Uterine smooth muscle cell (primary cell): ENCODE results near the gene KDM4E. TPM values are rescaled to one million over a fixed set of nuclear protein-coding genes. Genes with fewer than 3 reads are reported as not detected.

Experiments
- total RNA-seq: library from RNA; depleted of rRNA; stranded (reverse); fragments of >200 nt; gene quantifications from 2 replicates; pipeline ENCODE4 v1.2.3, GENCODE V29; 2014

KDM4E gene
- total RNA-seq, result under 0.01 TPM in 1 of 2 replicates, not detected in the other

DNA sequence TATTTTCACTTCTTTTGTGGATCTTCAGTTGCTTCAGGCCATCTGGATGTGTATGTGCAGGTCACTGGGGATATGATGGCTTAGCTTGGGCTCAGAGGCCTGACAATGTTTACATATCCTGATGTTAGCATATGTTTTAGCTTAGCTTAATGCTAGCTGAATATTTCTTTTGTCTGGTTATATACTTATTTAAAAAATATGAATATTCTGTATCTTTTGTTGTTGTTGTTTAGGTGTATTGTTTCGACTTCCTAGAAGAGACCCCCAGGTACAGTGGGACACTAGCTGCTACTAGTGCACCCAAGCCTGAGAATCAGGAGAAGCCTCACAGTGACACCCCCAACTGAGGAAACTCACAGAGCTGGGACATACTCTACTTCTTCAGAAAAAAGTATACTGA lies at the start of gene KDM4E:
TSS of gene KDM4E (plus strand) at position 301 of the 400 bp plus-strand sequence. CDS start 300 bp downstream, outside the sequence.

DNA sequence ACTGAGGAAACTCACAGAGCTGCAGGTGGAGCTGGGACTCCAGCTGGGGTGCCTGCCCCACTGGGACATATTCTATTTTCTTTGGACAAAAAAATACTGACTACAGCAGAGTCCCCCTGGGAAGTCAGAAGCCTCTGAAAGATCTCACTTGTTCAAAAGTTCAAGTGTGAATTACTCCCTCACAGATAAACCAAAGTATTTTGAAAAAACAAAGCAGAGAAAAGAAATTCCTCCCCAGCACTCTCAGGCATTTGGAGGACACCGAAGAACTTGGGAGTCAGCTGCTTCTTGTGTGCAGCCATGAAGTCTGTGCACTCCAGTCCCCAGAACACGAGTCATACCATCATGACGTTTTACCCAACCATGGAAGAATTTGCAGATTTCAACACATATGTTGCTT lies 24.1 kb downstream of the KDM4E start, which contains the start of gene KDM4F:
TSS of gene KDM4F (plus strand) at position 301 of the 400 bp plus-strand sequence.

DNA sequence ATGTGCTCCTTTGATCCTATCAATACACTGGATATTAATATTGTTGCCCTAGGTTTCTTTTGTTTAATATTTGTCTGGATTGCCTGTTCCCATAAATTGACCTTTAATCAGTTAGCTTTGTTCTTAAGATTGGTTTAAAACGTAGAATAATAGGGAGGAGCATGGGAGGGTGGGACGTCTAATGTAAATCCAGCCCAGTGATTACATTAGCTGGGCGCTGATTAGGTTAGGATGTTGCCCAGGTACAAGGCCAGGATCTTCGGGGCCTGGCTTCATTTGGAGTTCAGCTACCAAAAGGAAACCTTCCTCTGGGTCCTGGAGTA lies 41.6 kb downstream of the KDM4E start, which contains the start of gene SRSF8:
TSS of gene SRSF8 (plus strand) at position 204 of the 323 bp plus-strand sequence. CDS start 308 bp downstream, outside the sequence.

Other genes with a start within 250 kb of the KDM4E start
- 51.0 and 53.5 TPM in 2 replicates for gene CWC15, start 51.7 kb upstream of the KDM4E start, total RNA-seq
- 1.00 and 1.4 TPM in 2 replicates for gene KDM4D, start 51.5 kb upstream of the KDM4E start, total RNA-seq
- gene KDM4F, start 24.2 kb downstream of the KDM4E start, total RNA-seq, result not detected in 2 replicates
- gene SRSF8, start 41.7 kb downstream of the KDM4E start, total RNA-seq, result 10.6 and 13.6 TPM in 2 replicates
- 53.7 and 60.5 TPM in 2 replicates for gene ENDOD1, start 64.6 kb downstream of the KDM4E start, total RNA-seq
- gene SESN3, start 205.9 kb downstream of the KDM4E start, total RNA-seq, result 7.0 and 10.6 TPM in 2 replicates